ACHN (cell line): ENCODE results near the gene TRIM23.
"Not testable (repeated sequence)": the region's sequence is repeated elsewhere in the genome, so short reads cannot be mapped to it uniquely, and the experiment has no call there.

Experiments
- DNase-seq: peaks from one replicate; pipeline ENCODE4 v3.0.0-alpha.2; 2015
- in situ Hi-C: cut with HindIII; loops from 2 replicates; pipeline ENCODE4 v1.10.0; 2017; ENCODE audit warnings: low sequenced_read_pairs, low pct_ligation_motif_present, low pct_unique_long_range_greater_than_20kb

The TRIM23 gene

DNA sequence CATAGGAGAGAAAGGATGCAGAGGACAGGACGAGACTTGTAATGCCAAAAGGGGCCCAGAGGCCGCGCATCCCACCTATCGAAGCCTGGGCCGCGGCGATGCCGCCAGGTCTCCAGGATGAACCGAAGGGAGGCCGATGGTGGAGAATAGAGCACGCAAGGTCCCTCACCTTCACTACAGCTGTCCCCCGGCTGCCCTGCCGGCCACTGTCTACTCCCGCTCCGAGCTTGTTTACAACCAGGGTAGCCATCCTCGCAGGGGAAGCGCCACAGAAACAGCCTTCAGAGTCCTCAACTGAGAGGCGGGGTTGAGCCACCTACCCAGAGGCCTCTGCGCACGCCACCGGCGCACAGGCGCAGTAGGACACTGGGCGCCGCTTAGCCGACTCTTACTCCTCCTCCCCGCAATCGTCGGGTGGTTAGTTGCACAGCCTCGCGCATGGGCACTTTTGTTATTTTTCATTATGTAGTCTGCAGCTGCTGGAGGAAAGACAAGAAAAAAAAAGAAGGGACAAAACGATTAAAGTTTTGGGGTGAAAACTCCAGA is at the start of gene TRIM23:
Gene TRIM23, minus strand, starts transcription at position 309 of the 546 bp plus-strand sequence. Its CDS starts 59 bp downstream, at position 250.
- in situ Hi-C loops, result no loop called here
- DNase-seq, result peak; percentile 91

DNA sequence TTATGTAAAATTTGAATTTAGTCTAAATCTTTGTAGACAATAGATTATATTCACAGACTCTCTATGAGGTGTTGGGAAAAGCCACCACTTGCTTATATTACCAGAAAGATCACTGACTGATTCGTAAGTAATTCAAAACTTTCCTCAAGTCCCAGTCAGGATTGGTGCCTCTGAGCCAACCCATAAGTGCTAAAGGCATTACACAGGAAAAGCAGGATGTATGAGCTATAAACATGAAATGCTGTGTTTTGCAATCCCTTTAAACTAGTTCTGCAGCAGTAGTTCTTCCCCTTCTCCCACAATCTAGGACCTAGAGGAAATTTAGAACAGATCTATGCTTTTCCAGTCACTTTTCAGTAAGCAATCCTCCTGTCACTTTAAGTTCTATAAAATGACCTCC is 48.7 kb upstream of the TRIM23 start:
- in situ Hi-C loops, result no loop called here
- no peak for DNase-seq

DNA sequence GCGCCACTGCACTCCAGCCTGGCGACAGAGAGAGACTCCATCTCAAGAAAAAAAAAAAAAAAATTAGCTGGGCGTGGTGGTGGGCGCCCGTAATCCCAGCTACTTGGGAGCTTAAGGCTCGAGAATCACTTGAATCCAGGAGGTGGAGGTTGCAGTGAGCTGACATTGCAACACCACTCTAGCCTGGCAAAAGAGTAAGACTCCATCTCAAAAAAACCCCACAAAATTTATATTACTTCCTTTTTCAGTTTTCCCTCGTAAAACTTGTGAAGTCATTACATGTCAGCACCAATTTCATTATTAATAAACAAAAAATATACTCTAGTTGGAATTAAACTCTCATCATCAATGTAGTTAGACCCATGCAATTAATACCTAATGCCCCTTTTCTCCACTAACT is 44.6 kb upstream of the TRIM23 start:
- in situ Hi-C loops, result no loop called here
- no peak for DNase-seq

DNA sequence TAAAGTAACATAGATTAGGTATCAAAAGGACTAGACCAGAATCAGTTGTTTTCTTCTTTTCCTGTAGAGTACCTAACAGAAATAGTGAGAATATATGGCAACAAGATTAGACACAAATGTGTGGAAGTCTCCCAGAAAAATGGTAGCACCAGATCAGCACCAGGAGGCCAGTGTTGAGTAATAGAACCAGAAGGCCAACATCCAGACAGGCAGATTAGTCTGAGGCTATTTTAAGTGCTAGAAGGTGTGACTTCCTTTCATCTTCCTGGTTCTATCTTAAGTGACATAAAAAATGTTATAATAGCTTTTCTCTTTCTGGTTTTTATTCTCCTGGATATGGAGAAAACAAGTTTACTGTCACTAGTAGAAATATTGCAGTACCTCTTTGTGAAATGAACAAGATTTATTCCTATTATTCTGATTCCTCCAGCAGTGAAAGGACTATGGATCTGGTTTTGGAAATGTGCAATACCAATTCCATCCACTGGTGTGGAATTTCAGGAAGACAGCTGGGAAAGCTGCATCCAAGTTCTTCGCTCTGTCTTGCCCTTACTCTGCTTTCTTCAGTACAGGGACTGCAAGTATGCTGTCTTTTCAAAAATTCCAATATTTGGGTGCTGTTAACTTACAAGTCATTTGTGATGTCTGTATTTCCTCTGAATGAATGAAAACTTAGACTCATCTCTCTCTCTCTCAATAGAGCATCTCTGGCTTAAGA is 39.8 kb upstream of the TRIM23 start:
- DNase-seq, result peak; percentile 40
- in situ Hi-C loops, result no loop called here

DNA sequence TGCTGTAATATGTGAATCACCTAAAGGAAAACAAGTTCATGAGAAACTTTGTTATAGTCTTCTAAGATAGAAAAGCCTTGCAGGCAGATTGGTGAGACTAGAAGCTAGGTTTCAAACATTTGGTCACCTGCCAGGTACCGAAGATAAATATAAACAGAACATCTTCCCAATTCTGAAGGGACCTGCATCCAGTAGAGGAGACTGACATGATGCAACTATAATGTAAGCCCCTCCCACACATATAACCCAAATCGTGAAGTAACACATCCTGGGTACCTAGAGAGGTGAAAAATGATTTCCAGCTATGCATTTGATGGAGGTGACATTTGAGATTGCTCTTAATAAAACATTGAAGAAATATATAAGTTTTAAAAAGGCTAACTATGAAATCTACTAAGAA is 30.6 kb upstream of the TRIM23 start:
- in situ Hi-C loops, result no loop called here
- no peak for DNase-seq

DNA sequence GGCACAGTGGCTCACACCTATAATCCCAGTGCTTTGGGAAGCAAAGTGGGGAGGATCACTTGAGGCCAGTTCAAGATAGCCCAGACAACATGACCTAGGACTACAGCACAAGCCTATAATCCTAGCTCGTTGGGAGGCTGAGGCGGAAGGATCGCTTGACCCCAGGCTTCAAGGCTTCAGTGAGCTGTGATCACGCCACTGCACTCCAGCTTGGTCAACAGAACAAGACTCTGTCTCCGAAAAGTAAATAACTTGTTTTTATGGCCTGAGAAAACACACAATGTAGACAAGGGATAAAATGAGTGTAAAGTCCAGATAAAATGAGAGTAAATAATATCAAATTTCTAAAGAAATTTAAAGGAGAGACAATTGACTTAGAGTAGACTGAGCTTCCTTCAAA is 27.0 kb upstream of the TRIM23 start:
- no peak for DNase-seq
- in situ Hi-C loops, result no loop called here

DNA sequence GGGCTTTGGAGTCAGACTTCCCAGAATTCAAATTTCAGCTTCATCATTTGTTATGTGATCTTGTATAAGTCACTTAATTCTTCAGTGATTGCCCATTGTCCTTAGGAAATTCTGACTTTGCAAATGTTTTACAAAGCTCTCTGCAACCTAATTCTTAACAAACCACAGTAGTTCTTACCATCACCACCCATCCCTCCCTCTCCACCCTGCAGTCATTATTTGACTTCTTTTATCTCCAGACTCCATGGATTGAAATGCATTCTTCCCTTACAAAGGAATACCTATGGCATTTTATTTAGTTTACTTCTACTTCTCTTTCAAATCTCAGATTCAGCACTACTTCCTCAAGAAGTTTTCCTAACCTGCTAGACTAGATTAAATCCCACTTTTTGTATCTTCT is 23.8 kb upstream of the TRIM23 start:
- DNase-seq, result no peak
- in situ Hi-C loops, result no loop called here

DNA sequence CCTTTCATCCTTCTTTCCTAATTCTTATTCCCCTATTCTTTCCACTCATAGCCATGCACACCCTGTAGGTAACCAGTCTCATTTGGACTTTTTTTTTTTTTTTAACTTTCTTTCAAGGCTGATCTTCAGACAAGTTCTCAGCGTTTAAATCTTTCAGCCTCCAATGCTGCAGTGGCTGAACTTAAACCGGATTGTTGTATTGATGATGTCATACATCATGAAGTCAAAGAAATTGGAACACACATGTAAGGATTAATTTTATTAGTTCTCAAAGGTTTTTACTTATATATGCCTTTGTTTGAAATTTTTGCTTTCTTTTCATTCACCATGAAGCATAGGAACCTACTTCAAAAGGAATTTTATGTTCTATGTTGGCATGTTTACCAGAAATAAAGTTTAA is 22.8 kb upstream of the TRIM23 start:
- in situ Hi-C loops, result no loop called here
- no peak for DNase-seq

DNA sequence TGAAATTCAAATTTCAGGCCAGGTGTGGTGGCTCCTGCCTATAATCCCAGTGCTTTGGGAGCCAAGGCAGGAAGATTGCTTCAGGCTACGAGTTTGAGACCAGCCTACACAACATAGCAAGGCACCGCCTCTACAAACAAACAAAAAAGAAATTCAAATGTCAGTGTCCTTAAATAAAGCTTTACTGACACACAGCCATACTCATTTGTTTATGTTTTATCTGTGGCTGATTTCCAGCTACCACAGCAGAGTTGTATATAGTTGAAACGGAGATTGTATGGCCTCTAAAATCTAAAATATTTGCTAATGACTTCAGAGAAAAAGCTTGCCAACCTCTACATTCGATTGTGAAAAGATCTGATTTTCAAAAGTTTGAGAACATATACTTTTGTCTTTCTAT is 16.1 kb upstream of the TRIM23 start:
- no peak for DNase-seq
- in situ Hi-C loops, result no loop called here

DNA sequence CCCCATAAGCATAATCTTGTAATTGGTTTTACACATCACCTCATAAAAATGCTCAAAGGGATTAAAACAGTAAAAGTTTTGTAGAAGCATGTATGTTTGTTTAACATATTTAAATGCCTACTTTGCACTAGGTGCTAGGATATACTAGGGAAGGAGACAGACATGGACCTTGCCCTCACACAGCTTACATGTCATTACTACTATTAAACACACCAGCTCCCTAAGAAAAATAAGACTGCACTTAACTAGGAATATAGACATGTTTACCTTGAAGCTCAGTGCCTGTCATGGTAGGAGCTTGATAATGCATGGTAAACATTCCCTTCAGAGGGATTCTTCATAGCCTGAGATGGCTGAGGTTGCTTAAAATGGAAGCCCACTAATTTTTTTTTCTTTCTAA is 6.8 kb upstream of the TRIM23 start:
- in situ Hi-C loops, result no loop called here
- DNase-seq, result no peak

DNA sequence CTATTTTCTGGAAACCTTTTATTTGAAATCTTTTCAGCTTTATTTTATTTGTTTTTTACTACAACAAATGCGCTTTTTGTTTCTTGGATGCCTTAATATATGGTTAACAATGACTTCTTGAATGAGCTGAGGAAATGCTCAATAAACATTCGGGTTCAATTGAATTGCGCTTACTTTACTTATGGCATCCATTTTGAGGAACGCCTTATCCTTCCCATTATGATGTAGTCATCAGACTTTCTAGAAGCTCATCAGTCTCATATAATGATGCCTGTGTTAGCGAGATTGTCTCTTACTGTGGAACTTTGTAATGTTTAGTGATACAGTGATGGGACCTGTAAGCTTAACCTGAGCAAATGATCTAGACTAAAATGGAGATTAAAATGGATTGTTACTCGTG is 1.6 kb upstream of the TRIM23 start:
- in situ Hi-C loops, result no loop called here
- DNase-seq, result no peak

DNA sequence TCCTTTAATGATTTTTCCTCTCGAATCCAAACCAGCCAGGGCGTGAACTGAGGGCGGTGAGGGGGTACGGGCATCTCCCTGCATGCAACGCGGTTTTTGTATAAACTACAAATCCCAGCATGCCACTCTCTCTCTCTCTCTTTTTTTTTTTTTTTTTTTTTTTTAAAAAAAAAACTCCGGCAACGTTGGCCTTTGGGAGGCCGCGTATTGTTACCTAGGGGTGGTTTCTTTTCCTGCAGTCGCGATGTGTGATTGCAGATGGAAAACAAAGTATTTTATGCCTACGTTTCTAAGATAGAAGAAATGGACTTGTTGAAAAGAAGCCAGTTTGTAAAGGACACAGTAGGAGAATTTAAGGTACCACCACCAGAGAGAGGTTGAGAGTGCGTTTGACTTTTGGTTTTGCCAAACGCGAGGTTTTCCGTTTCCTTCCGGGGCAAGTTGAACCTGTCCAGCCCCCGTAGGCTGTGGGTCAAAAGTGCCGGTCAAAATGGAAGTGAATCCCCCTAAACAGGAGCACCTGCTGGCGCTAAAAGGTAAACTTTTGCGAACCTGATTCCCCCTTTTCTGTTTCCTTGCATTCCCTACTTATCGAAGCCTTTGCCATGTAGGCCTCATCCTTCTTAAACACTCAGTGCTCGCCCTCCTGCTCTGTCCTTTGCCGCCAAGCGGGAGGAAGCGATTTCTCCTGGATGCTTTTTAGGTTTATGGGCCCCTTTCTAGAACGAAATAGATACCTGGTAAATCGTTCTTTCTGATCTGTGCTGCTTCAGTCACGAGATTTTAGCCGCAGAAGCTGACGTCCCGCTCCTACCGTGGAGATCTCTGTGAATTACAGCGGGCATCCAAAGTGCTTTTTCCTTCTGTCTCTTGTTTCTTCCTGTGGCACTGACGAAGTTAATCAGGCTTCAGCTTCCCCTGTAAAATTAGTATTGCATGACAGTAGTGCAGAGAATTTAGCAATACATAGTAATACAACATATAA is 730 bp upstream of the TRIM23 start, which contains the start of the genes SHLD3 and TRAPPC13:
Gene SHLD3, plus strand, starts transcription at position 457 of the 985 bp plus-strand sequence. CDS start 4,561 bp downstream, outside the sequence.
Gene TRAPPC13, plus strand, starts transcription at position 457 of the 985 bp plus-strand sequence. Its CDS starts 34 bp downstream, at position 491.
- peak; percentile 80 for DNase-seq
- in situ Hi-C loops, result no loop called here

DNA sequence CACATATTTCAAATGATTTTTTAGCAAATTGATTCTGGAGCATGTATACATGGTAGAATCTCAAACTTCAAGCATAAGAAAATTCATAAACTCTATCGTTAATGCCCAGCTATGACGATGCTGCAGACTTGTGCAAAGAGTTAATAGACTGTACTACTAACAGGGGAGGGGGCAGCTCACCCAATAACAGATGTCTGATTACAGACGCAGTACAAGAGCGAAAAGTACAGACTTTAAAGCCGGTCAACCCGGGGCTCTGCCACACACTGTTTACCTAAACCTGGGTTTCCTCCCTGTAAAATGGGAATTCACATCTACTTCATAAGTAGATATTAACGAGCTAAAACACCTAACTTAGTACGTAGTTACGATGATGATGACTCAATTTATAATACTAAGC is 651 bp downstream of the TRIM23 start:
- no peak for DNase-seq
- in situ Hi-C loops, result no loop called here

DNA sequence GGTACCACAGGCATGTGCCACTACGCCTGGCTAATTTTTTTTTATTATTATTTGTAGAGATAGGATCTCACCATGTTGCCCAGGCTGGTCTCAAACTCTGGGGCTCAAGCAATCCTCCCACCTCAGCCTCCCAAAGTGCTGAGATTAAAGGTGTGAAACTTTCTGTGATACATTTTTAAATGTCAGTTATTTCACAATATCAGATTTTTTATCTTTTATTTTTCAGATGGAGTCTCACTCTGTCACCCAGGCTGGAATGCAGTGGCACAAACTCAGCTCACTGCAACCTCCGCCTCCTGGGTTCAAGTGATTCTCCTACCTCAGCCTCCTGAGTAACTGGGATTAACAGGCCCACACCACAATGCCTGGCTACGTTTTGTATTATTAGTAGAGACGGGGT is 2.2 kb downstream of the TRIM23 start:
- in situ Hi-C loops, DNase-seq: not testable (repeated sequence)

DNA sequence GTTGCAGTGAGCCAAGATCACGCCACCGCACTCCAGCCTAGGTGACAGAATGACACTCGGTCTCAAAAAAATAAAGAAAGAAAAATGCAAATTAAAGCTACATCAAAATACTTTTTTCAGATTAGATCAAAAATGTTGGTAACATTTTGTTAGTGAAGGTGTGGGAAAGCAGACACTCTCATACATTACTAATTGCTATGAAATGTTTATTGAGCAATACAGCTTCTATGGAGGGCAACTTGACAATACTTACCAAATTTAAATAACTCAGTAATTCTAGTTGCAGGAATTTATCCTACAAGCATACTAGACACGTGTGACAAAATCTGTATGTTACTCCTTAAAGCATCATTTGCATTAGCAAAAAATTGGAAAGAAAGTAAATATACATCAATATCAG is 4.1 kb downstream of the TRIM23 start:
- no peak for DNase-seq
- in situ Hi-C loops, result no loop called here

DNA sequence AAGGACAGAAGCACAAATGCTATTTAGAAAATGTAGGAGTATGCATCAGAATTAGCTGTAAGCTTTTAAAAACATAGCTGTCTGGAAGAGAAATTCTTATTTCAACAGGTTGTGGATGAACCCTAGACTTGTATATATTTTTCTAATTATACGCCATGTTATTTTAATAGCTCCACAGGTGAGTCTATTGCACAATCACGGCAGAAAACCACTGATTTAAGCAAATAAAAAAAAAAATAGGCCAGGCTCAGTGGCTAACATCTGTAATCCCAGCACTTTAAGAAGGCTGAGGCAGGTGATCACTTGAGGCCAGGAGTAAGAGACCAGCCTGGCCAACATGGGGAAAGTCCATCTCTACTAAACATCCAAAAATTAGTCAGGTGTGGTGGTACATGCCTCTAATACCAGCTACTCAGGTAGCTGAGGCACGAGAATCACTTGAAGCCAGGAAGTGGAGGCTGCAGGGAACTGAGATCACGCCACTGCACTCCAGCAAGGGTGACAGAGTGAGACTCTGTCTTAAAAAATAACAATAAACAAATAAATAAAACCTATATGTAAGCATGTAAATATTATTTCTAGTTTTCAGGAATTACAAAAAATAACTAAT is 11.7 kb downstream of the TRIM23 start:
- in situ Hi-C loops, result no loop called here

DNA sequence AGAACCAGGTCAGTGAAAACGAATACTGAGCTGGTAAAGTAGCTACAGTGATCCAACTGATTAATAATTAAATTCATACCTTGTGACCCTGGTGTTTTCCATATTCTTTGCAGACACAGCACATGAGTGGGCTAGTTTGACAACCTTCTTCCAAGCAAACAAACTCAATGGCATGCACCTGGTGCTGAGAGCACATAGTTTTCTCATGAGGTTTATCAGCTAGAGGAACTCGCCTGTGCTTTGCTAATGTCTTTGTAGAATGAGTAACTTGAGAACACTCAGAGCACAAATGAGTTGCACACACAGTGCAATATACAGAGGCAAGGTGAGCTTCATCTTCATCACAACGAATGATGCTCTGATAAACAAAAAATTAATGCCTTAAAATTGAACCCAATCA is 12.6 kb downstream of the TRIM23 start:
- in situ Hi-C loops, result no loop called here

More for the DNA sequence above, 11.7 kb downstream of the TRIM23 start:
- peak; percentile 19 for DNase-seq

DNA sequence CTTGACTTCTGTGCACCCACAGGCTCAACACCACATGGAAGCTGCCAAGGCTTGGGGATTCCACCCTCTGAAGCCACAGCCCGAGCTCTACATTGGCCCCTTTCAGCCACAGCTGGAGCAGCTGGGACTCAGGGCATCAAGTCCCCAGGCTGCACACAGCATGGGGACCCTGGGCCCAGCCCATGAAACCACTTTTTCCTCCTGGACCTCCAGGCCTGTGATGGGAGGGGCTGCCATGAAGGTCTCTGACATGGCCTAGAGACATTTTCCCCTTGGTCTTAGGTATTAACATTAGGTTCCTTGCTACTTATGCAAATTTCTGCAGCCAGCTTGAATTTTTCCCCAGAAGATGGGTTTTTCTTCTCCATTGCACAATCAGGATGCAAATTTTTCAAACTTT is 22.4 kb downstream of the TRIM23 start:
- in situ Hi-C loops, DNase-seq: not testable (repeated sequence)

More for the DNA sequence above, 12.6 kb downstream of the TRIM23 start:
- DNase-seq, result peak; percentile 94

DNA sequence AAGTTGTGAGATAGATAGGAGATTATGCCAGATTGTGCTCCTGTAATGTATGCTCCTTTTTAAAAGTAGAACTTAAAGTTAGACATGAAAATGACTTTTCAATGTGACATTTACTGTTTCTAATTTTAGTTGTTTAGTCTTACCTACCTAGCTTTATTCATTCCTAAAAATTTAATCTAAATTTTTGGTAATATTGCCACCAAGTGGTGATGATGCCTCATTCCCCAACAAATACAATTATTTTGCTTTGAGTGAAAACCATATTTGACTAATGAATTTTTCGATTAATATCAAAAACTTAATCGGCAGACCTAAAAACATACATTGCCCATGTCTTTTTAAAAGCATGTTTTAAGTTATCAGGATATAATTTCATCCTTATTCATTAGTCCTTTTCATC is 35.4 kb downstream of the TRIM23 start:
- DNase-seq, result no peak
- in situ Hi-C loops, result no loop called here
